Suprapubic skin (tissue), 2 donors: ENCODE data around the gene XRRA1.

Source experiments
- EP300 ChIP-seq: sonication (generic); formaldehyde crosslinking; IDR thresholded peaks from one replicate; pipeline ENCODE4 v1.6.1; 2017; ENCODE audit warnings: antibody characterized with exemption
- POLR2A ChIP-seq, 2 donors: fragments of 450-650 bp; IDR thresholded peaks; one replicate each; pipeline ENCODE4 v1.6.1; 2017; ENCODE audit warnings: antibody characterized with exemption in 2 of 2, mild to moderate bottlenecking in 2 of 2, moderate library complexity in 2 of 2

- TF ChIP-seq POLR2A (IDR thresholded peaks at IDR 0.05): no peak
- TF ChIP-seq EP300: no peak
These were observed 124.5 kb downstream of the XRRA1 start for GRCh38 chr11:74824285-74824982.
